Activated CD4-positive, alpha-beta T cell treated with anti-CD3 and anti-CD28 coated beads, Interleukin-2, amount 50 U/mL, for 16 hours (primary cell): Measurements from ENCODE around the gene MALL.
"Not testable (repeated sequence)": the region's sequence is repeated elsewhere in the genome, so short reads cannot be mapped to it uniquely, and the experiment has no call there.

Experiments
- DNase-seq: peaks from one replicate; pipeline ENCODE4 v3.0.0-alpha.2; 2020

MALL gene

GRCh38 chr2:110049769-110050168 lies 65.9 kb downstream of the MALL start:
- DNase-seq = not testable (repeated sequence)

DNA sequence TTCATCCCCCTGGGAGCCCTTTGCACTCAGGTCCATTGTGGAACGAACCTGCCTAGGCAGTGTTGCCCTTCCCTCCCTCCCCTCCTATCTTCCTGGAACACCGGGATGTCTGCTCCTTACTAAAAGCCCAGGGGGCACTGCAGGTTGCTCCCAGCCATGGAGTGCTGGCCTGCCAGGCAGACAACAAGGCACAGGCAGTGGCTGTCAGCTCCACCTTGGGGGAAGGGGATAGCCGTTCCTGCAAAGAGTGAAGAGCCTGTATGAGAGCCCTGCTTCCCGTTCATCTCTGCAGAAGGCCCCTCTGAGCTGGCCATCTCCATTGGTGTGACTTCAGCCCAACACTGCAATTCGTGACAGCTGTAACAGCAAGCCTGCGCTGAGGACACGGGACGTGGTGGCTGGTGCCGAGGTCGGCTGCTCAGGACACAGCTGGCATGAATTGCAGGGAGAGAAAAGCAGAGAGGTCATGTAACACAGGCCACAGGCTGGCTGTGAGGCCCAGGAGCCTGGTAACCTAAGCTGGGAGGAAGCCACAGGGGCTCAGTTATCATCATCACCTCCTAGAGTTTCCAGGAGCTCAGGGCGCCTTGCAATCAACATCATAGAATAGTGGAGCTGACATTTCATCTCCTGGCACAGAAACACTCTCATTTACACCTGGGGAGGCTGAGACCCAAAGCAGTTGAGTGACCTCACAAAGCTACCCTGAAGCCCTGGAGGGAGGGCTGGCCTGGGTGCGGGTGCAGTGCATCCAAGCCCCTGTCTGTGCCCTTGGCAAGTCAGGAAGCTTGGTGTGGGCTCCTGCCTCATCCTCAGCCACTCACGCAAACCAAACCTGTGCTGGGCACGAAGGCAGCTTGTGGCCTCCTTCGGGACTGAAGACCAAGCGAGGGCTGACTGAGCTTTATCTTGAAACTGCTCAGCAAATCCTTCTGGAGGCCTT lies 67.1 kb downstream of the MALL start:
- not testable (repeated sequence) for DNase-seq

GRCh38 chr2:110047225-110047624 lies 68.4 kb downstream of the MALL start:
- DNase-seq = not testable (repeated sequence)

GRCh38 chr2:110041941-110042660 lies 73.5 kb downstream of the MALL start:
- DNase-seq = not testable (repeated sequence)

- DNase-seq = not testable (repeated sequence)
These were observed 78.3 kb downstream of the MALL start for GRCh38 chr2:110037336-110037735.

DNA sequence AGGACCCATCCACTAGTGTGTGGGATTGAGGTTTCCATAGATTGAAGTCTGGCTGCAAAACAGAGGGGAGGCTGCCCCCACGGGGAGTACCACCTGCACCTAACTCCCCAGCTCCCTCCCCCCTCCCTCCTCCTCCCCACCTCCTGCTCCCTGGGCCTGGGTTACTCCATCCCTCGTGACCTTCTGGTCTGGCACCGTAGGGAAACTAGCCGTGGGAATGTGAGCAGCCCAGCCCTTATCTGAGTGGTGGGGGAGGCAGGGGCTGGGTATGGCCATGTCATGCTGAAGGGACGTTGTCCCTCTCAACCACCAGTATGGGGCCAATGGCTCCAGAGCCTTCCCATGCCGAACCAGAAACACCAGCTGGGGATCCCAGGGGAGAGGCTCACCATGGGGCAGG lies 80.2 kb downstream of the MALL start:
- DNase-seq = not testable (repeated sequence)

GRCh38 chr2:110034935-110035334 lies 80.7 kb downstream of the MALL start:
- DNase-seq = not testable (repeated sequence)
